Measurements from ENCODE around the gene LRBA.

LRBA gene

GRCh38 chr4:150586162-150586810 is 428.8 kb downstream of the LRBA start:
- DNase-seq (ENCODE audit: low spot score): no peak

- no peak for DNase-seq (ENCODE audit: low spot score)
Observed at GRCh38 chr4:150585611-150586010, 429.5 kb downstream of the LRBA start.

- no peak for DNase-seq (ENCODE audit: low spot score)
Observed at GRCh38 chr4:150584111-150584915, 430.8 kb downstream of the LRBA start.

- peak; percentile 20 for DNase-seq (ENCODE audit: low spot score)
Observed at GRCh38 chr4:150583287-150584110, 431.6 kb downstream of the LRBA start.

GRCh38 chr4:150582873-150583286 is 432.2 kb downstream of the LRBA start:
- no peak for DNase-seq (ENCODE audit: low spot score)

- no peak for DNase-seq (ENCODE audit: low spot score)
Observed at GRCh38 chr4:150582146-150582872, 432.8 kb downstream of the LRBA start, which contains the start of gene MAB21L2. Gene MAB21L2 (plus strand): TSS chr4:150582151. CDS start chr4:150583030, 879 bp downstream.

- DNase-seq (ENCODE audit: low spot score): no peak
Observed at GRCh38 chr4:150581641-150582051, 433.4 kb downstream of the LRBA start.

- DNase-seq (ENCODE audit: low spot score): no peak
Observed at GRCh38 chr4:150581056-150581605, 434.0 kb downstream of the LRBA start.

GRCh38 chr4:150580306-150580705 is 434.8 kb downstream of the LRBA start:
- DNase-seq (ENCODE audit: low spot score): no peak

GRCh38 chr4:150579551-150580234 is 435.4 kb downstream of the LRBA start:
- DNase-seq (ENCODE audit: low spot score): peak; percentile 22

- no peak for DNase-seq (ENCODE audit: low spot score)
Observed at GRCh38 chr4:150578745-150579501, 436.2 kb downstream of the LRBA start.

- no peak for DNase-seq (ENCODE audit: low spot score)
Observed at GRCh38 chr4:150577796-150578195, 437.3 kb downstream of the LRBA start.

GRCh38 chr4:150574678-150575077 is 440.4 kb downstream of the LRBA start:
- DNase-seq (ENCODE audit: low spot score): no peak

GRCh38 chr4:150573534-150573933 is 441.6 kb downstream of the LRBA start:
- DNase-seq (ENCODE audit: low spot score): no peak

- DNase-seq (ENCODE audit: low spot score): no peak
Observed at GRCh38 chr4:150572704-150573504, 442.2 kb downstream of the LRBA start.

GRCh38 chr4:150570862-150571261 is 444.2 kb downstream of the LRBA start:
- no peak for DNase-seq (ENCODE audit: low spot score)

- no peak for DNase-seq (ENCODE audit: low spot score)
Observed at GRCh38 chr4:150569998-150570535, 445.0 kb downstream of the LRBA start.

GRCh38 chr4:150569384-150569987 is 445.6 kb downstream of the LRBA start:
- peak; percentile 14 for DNase-seq (ENCODE audit: low spot score)

- DNase-seq (ENCODE audit: low spot score): no peak
Observed at GRCh38 chr4:150567070-150567469, 448.0 kb downstream of the LRBA start.
